ENCODE results near the gene ANXA7. TPM values are rescaled to one million over a fixed set of nuclear protein-coding genes. Genes with fewer than 3 reads are reported as not detected.

Gene ANXA7
- polyA plus RNA-seq, 3 donors: 84.6 to 199 (median 173) TPM

DNA sequence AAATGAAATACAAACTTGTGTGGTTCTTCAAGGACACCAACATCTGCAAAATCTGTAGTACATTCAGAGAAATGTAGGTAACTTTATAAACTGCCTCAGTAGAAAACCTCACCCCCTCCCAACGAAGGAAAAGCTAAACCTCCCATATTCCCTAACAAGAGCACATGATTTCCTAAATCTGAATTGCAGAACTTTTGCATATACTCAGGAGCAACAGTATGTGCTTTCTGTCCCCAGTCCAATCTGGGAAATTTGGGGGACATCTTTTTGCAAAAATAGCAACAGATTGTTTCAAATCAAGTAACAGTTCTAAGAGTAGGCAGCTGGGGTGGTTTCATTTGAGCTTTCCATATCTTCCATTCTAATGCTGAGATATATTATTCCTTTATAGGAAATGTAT lies 35.3 kb upstream of the ANXA7 start:
- H3K9me3 Mint-ChIP-seq: no peaks in the 10 kb centered on the region
- Histone ChIP-seq H3K4me2 (replicated peaks; ENCODE audit: extremely low read depth, low read length, poor library complexity, severe bottlenecking) (no peak overlapping the region), H4K20me1 (ENCODE audit: insufficient read depth, low read length) (no peaks in the 10 kb centered on the region), H3K9me3 (replicated peaks in 1 of 2; ENCODE audit: control insufficient read depth in 1 of 2, insufficient read depth in 1 of 2, low read length in 2 of 2) (no peaks in the 10 kb centered on the region), H3K36me3 (replicated peaks in 1 of 2; ENCODE audit: control insufficient read depth in 1 of 2, insufficient read depth in 2 of 2, low read length in 2 of 2) (peaks cover 42 to 80% of the 10 kb centered on the region in 2 donors), H3K27ac (ENCODE audit: low read depth in 1 of 2, low read length in 2 of 2) (no peak overlapping the region), H3K79me2 (ENCODE audit: insufficient read depth, low read length) (no peaks in the 10 kb centered on the region), H3K27me3 (ENCODE audit: control insufficient read depth in 2 of 2, insufficient read depth in 2 of 2, low read length in 2 of 2) (no peaks in the 10 kb centered on the region), H3K4me3 (replicated peaks in 1 of 3; ENCODE audit: low read depth in 2 of 3, low read length in 3 of 3) (no peak overlapping the region), H2AFZ (ENCODE audit: insufficient read depth, low read depth, low read length, poor library complexity, severe bottlenecking) (no peak overlapping the region), H3K4me1 (ENCODE audit: control insufficient read depth in 1 of 2, insufficient read depth in 2 of 2, low read length in 2 of 2) (no peaks in the 10 kb centered on the region), H3K9ac (ENCODE audit: insufficient read depth, low read length, poor library complexity, severe bottlenecking) (no peak overlapping the region)
- intact Hi-C loops (cut with micrococcal nuclease): no loop called here
- WGBS (ENCODE audit: insufficient coverage): no CpG with 5 or more reads among the region's 1 CpG
- peaks cover 47 to 59% of the 10 kb centered on the region in 2 donors for H3K36me3 Mint-ChIP-seq
- TF ChIP-seq CTCF (IDR thresholded peaks at IDR 0.05): no peak
- no peaks in the 10 kb centered on the region for H3K27me3 Mint-ChIP-seq (ENCODE audit: low read depth in 3 of 3)
- no peak overlapping the region for H3K27ac Mint-ChIP-seq
- H3K4me1 Mint-ChIP-seq: no peaks in the 10 kb centered on the region
- H3K4me3 Mint-ChIP-seq: no peak overlapping the region
- no peak for DNase-seq

DNA sequence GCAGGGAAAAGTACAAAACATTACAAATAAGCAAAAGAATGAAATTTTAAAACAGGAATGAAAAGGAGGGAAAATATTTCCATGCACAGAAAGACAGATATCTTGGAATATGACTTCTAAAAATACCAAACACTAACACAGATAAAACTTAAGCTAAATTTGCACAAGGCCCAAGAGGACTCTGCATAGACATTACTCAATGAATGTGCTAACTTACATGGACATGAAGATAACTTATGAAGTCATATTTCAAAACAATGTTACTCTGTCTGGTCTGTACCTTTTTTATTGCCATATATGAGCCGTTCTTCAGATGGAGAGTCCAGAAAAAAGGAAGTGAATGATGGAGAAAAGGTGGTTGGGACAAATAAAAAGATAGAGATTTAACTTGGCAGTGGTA lies 34.5 kb upstream of the ANXA7 start:
- H3K79me2 ChIP-seq (ENCODE audit: insufficient read depth, low read length): no peaks in the 10 kb centered on the region
- no peak overlapping the region for H3K4me3 ChIP-seq (replicated peaks in 1 of 3; ENCODE audit: low read depth in 2 of 3, low read length in 3 of 3)
- Mint-ChIP-seq H3K36me3 (peaks cover 48 to 60% of the 10 kb centered on the region in 2 donors), H3K4me3 (no peak overlapping the region), H3K4me1 (no peaks in the 10 kb centered on the region), H3K27ac (no peak overlapping the region), H3K27me3 (ENCODE audit: low read depth in 3 of 3) (no peaks in the 10 kb centered on the region), H3K9me3 (no peaks in the 10 kb centered on the region)
- DNase-seq: no peak
- H3K9me3 ChIP-seq (replicated peaks in 1 of 2; ENCODE audit: control insufficient read depth in 1 of 2, insufficient read depth in 1 of 2, low read length in 2 of 2): no peaks in the 10 kb centered on the region
- TF ChIP-seq CTCF (IDR thresholded peaks at IDR 0.05): no peak
- no peak overlapping the region for H2AFZ ChIP-seq (ENCODE audit: insufficient read depth, low read depth, low read length, poor library complexity, severe bottlenecking)
- H3K4me1 ChIP-seq (ENCODE audit: control insufficient read depth in 1 of 2, insufficient read depth in 2 of 2, low read length in 2 of 2): no peaks in the 10 kb centered on the region
- H3K9ac ChIP-seq (ENCODE audit: insufficient read depth, low read length, poor library complexity, severe bottlenecking): no peak overlapping the region
- 100% methylated on average over 1 of the region's 1 CpG for WGBS (ENCODE audit: insufficient coverage)
- no peaks in the 10 kb centered on the region for H4K20me1 ChIP-seq (ENCODE audit: insufficient read depth, low read length)
- peaks cover 43 to 82% of the 10 kb centered on the region in 2 donors for H3K36me3 ChIP-seq (replicated peaks in 1 of 2; ENCODE audit: control insufficient read depth in 1 of 2, insufficient read depth in 2 of 2, low read length in 2 of 2)
- H3K27me3 ChIP-seq (ENCODE audit: control insufficient read depth in 2 of 2, insufficient read depth in 2 of 2, low read length in 2 of 2): no peaks in the 10 kb centered on the region
- H3K27ac ChIP-seq (ENCODE audit: low read depth in 1 of 2, low read length in 2 of 2): no peak overlapping the region
- intact Hi-C loops (cut with micrococcal nuclease): no loop called here
- H3K4me2 ChIP-seq (replicated peaks; ENCODE audit: extremely low read depth, low read length, poor library complexity, severe bottlenecking): no peak overlapping the region

Measured in CD14-positive monocyte (primary cell).